8988T (cell line): ENCODE measurements around the gene S100A4.

Experiments
- DNase-seq: peaks from one replicate; pipeline ENCODE4 v3.0.0; 2011

S100A4 gene

DNA sequence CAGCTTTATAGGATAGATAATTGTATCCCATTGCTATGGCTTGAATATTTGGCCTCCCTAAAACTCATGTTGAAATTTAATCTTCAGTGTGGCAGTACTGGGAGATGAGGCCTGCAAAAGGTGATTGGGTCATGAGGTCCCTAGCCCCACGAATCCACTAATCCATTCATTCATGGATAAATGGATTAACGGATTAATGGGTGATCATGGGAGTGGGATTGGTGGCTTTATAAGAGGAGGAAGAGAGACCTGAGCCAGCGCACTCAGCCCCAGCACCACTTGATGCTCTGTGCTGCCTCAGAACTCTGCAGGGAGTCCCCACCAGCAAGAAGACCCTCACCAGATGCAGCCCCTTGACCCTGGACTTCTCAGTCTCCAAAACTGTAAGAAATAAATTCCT lies 41.8 kb downstream of the S100A4 start:
- DNase-seq, result no peak

DNA sequence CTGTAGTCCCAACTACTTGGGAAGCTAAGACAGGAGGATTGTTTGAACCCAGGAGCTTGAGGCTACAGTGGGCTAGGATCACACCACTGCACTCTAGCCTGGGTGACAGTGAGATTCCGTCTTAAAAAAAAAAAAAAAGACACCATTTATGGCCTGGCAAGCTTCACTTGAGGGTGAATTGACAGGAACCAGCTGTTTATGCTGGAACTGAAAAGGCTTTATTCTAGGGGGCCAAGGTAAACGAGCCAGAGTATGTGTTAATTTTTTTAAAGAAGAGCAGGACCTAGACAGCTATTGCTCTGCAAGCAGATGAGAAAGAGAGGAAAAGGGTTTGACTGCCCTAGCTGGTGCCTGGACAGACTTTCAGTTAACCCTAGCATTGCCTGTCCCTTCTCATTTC lies 46.9 kb downstream of the S100A4 start:
- DNase-seq, result no peak

DNA sequence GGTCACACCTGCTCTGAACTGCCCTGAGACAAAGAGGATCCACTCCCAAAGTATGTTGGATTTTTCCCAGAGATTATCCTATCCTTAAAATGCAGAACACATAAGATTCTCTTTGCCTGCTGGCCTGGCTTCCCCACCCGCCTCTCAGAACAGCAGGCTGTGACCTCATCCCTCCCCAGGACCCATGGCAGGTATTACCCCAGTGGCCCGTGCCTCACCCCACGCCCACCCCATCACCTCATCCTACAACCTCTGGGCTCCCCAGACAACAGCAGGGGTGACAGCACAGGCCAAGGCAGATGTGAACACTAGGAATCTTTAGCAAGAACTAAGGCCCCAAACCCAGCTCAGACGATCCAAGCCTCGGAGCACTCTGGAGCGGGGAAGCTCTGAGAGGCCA lies 50.1 kb downstream of the S100A4 start:
- no peak for DNase-seq

DNA sequence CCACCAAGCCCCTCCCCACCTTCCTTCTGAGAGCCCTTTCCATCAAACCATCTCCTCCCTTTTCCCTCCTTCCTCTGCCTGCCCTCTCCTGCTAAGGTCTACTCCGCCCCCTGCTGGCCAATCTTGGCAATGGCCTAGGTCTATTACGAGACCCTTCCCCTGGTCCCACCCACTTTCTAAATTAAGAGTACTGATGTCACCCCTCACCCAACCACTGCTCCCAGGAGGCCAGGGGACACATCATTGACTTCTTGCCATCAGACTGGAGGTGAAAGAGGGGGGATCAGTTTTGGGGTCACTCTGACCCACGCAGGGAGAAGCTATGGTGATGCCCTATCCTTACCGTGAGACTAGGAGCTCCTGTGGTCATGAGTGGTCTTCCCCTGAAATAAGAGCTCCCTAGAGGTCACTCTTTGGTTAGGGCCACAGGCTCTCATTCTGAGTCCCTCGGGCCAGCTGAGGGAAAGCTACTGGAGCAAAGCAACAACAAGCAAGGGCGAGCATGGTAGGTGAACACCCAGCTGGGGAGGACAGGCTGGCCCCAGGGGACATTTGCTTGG lies 50.5 kb downstream of the S100A4 start:
- no peak for DNase-seq
